ENCODE data around the gene SLC25A12.
A peak's percentile ranks its signal among the peaks of the same experiment; 100 is the strongest.

Gene SLC25A12

DNA sequence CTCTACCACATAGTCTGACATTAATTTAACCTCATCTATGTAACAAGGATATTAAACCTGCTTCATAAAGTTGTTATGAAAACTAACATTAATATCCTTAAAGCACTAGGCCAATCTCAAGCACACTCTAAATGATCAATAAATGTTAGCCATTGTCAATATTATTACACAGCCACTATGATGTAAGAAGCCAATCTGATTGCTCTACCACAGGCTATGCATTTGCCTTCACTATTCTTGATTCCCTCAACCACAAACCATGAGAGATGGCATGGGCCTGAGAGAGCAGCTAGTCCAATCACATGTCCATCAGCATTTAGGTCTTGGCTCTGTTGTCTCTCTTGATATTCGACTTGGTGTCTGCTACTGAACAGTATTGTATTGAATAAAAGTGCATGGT lies 4.2 kb downstream of the SLC25A12 start:
- no peak overlapping the region for H3K27ac ChIP-seq
- H3K4me1 ChIP-seq, result peaks cover 13% of the 10 kb centered on the region
- no peaks in the 10 kb centered on the region for H4K20me1 ChIP-seq
- H3K4me3 ChIP-seq, result no peak overlapping the region
- TF ChIP-seq Cebpa-rat (IDR thresholded peaks at IDR 0.05), result no peak
- H3K9me3 ChIP-seq, result no peaks in the 10 kb centered on the region
- peaks cover 5% of the 10 kb centered on the region for H3K36me3 ChIP-seq
- H3K9ac ChIP-seq, result no peak overlapping the region
- no peaks in the 10 kb centered on the region for H3K27me3 ChIP-seq
- H3K4me2 ChIP-seq, result no peak overlapping the region

DNA sequence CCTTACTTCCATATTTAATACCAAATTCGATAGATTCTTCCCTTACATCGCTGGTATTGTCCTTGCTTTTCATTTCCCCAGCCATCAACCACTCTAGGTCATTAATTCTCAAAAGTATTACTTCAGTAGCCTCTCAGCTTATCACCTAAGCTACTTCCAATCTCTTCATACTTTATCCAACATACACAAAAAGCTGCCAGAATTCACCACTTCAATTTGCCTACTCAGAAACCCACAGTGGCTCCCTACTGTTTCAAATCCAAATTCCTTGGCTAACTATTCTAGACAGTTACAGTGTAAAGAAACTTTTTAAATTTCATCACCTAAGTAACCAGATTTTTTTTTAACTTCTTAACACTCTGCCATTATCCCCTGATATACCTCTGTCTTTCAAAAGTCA lies 4.7 kb downstream of the SLC25A12 start:
- no peaks in the 10 kb centered on the region for H4K20me1 ChIP-seq
- H3K27ac ChIP-seq, result no peak overlapping the region
- H3K4me1 ChIP-seq, result peaks cover 9% of the 10 kb centered on the region
- H3K4me2 ChIP-seq, result no peak overlapping the region
- no peak for TF ChIP-seq Cebpa-rat (IDR thresholded peaks at IDR 0.05)
- no peaks in the 10 kb centered on the region for H3K9me3 ChIP-seq
- no peaks in the 10 kb centered on the region for H3K27me3 ChIP-seq
- peaks cover 5% of the 10 kb centered on the region for H3K36me3 ChIP-seq
- H3K9ac ChIP-seq, result no peak overlapping the region
- no peak overlapping the region for H3K4me3 ChIP-seq

DNA sequence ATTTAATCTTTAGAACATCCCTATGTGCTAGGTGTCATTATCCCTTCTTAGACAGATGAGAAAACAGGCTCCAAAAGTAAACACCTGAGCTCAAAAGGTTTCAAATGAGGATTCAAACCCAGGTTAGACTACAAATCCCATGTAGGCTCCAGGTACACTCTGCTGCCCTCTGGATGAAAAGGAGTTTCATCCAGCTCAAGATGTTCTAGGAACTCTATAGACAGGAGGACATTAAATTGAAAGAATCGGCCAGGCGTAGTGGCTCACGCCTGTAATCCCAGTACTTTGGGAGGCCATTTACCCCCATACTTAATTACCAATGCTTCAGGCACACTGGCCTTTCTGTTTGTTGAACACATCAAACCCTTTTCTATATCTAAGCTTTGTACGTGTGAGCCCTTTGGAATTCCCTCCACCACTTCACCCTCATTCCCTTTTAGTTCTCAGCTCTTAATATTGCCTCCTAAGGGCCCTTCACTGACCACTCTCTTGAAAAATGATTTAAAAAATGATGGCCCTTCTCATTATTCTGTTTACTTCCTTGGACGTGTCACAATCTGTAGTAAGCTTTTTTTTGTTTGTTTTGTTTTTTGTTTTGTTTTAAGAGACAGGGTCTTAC lies 10.7 kb downstream of the SLC25A12 start:
- H3K9ac ChIP-seq, result no peak overlapping the region
- H3K4me3 ChIP-seq, result no peak overlapping the region
- H3K4me2 ChIP-seq, result no peak overlapping the region
- no peak overlapping the region for H3K27ac ChIP-seq
- no peaks in the 10 kb centered on the region for H3K9me3 ChIP-seq
- no peak for TF ChIP-seq Cebpa-rat (IDR thresholded peaks at IDR 0.05)
- peaks cover 18% of the 10 kb centered on the region; the same call in 1 of the 2 replicates for H3K36me3 ChIP-seq
- no peaks in the 10 kb centered on the region for H3K4me1 ChIP-seq
- no peaks in the 10 kb centered on the region for H4K20me1 ChIP-seq
- no peaks in the 10 kb centered on the region for H3K27me3 ChIP-seq

DNA sequence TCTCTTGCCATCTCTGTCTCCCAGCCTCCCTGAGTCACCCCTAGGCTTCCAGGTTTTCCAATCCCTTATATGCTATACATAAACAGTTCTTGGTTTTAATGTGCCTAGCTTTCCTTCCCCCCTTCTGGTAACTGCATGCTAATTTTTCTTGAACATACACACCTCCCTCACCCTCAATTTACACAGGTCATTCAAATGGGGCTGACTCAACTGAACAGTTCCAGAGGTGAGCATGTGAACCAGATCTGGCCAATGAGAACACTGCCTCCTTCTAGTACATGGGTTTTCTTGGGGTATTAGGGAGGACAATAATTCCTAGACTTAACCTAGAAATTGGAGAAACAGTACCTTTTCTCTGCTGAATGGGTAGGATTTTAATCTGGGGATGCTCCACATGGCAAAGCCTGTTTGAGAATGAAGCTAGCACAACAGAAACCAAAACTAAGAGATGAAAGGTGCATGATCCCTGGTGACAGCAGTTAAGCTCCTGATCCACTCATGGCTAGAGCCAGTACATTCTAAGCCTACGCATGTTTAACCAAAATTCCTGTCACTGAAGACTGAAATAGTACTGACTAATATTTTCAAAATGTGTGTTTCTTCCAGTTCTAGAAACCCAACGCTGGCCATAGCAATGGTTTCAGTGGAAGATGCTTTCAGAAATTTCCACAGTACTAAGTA lies 11.8 kb downstream of the SLC25A12 start:
- Histone ChIP-seq H3K27ac (no peak overlapping the region), H4K20me1 (no peaks in the 10 kb centered on the region), H3K9ac (no peak overlapping the region), H3K9me3 (no peaks in the 10 kb centered on the region), H3K4me3 (no peak overlapping the region), H3K4me2 (no peak overlapping the region), H3K36me3 (peaks cover 19% of the 10 kb centered on the region; the same call in 1 of the 2 replicates), H3K4me1 (no peaks in the 10 kb centered on the region), H3K27me3 (no peaks in the 10 kb centered on the region)
- TF ChIP-seq Cebpa-rat (IDR thresholded peaks at IDR 0.05), result no peak

DNA sequence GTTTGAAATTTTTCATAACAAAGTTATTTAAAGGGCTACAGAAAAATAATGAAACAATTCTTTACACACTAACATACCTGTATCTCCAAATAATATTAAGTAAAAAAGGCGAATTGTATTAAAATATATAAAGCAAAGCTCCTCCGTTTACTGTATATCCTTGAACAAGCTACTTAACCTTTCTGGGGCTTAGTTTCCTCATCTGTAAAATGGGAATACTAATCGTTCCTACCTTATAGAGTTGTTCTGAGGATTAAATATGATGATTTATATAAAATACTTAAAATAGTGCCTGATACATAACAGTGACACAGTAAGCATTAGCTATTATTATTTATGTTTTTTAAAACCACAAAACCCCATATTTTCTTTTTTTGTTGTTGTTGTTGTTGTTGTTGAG lies 13.3 kb downstream of the SLC25A12 start:
- Histone ChIP-seq H3K4me1 (no peaks in the 10 kb centered on the region), H3K4me2 (no peak overlapping the region), H3K4me3 (no peak overlapping the region), H3K9ac (no peak overlapping the region), H3K27ac (no peak overlapping the region), H4K20me1 (no peaks in the 10 kb centered on the region), H3K9me3 (no peaks in the 10 kb centered on the region), H3K27me3 (no peaks in the 10 kb centered on the region), H3K36me3 (peaks cover 21% of the 10 kb centered on the region; the same call in 1 of the 2 replicates)
- no peak for TF ChIP-seq Cebpa-rat (IDR thresholded peaks at IDR 0.05)

DNA sequence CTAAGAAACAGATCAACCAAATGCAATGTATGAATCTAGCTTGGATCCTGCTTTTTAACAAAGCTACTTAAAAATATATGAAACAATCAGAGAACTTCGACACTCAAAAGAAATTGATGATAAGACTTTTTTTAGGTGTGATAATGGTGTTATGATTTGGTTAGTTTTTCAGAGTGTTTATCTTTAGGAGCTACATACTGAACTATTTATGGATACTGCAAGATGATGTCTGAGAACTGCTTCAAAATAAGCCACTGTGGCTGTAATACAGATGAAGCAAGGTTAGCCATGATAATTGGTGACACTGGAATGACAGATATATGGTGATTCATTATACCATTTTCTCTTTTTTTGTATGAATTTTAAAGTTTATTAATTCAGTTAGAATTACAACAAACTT lies 14.2 kb downstream of the SLC25A12 start:
- Histone ChIP-seq H3K4me1 (no peaks in the 10 kb centered on the region), H3K4me2 (no peak overlapping the region), H3K27ac (no peak overlapping the region)

DNA sequence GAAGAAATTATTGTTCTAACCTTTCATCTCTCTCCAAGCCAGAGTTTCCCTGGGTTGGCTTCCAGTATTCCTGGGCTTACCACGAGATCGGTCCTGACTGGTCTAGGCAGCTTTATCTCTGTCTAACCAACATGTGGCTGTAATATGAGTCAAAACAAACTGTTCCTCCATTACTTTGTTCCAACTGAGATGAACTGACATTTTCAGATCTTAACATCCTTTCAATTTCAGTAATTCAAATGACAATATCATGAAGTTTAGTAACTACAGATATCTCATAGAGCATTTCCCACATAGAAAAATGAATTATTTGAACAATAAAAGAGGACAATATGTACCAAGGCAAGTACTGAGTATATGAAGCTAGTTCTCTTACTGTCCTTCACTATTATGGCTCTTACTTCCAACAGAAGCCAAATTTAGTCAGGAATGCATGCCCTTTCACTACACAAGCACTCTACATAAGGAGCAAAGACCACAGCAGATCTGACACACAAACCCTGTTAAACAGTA lies 15.5 kb downstream of the SLC25A12 start:
- no peak for TF ChIP-seq Cebpa-rat (IDR thresholded peaks at IDR 0.05)
- H3K9ac ChIP-seq, result no peak overlapping the region
- H3K36me3 ChIP-seq, result peaks cover 43% of the 10 kb centered on the region
- no peaks in the 10 kb centered on the region for H3K4me1 ChIP-seq
- H4K20me1 ChIP-seq, result no peaks in the 10 kb centered on the region
- H3K4me2 ChIP-seq, result no peak overlapping the region
- H3K27me3 ChIP-seq, result no peaks in the 10 kb centered on the region
- peaks cover 14% of the 10 kb centered on the region for H3K9me3 ChIP-seq
- H3K4me3 ChIP-seq, result no peak overlapping the region
- no peak overlapping the region for H3K27ac ChIP-seq

More for the DNA sequence above, 14.2 kb downstream of the SLC25A12 start:
- Histone ChIP-seq H4K20me1 (no peaks in the 10 kb centered on the region), H3K4me3 (no peak overlapping the region), H3K9me3 (peaks cover 9% of the 10 kb centered on the region), H3K9ac (no peak overlapping the region), H3K27me3 (no peaks in the 10 kb centered on the region), H3K36me3 (peaks cover 29% of the 10 kb centered on the region)
- no peak for TF ChIP-seq Cebpa-rat (IDR thresholded peaks at IDR 0.05)

DNA sequence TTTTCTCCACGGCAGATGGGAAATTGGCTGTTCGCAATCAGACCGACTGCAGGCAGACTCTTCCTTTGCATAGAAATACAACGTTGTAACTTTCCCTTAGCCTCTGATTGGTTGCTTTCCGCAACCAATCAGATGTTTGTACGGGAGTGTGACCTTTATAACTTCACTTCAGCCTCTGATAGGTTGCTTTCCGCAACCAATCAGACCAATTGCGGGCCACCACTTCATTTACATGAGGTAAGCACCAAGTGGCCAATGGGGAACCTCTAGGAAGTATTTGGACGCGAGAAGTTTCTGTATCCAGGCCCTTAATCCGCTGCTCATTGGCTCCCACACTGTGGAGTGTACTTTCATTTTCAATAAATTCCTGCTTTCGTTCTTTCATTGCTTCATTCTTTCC lies 19.1 kb downstream of the SLC25A12 start:
- peaks cover 42% of the 10 kb centered on the region for H3K36me3 ChIP-seq
- TF ChIP-seq Cebpa-rat (IDR thresholded peaks at IDR 0.05), result no peak

DNA sequence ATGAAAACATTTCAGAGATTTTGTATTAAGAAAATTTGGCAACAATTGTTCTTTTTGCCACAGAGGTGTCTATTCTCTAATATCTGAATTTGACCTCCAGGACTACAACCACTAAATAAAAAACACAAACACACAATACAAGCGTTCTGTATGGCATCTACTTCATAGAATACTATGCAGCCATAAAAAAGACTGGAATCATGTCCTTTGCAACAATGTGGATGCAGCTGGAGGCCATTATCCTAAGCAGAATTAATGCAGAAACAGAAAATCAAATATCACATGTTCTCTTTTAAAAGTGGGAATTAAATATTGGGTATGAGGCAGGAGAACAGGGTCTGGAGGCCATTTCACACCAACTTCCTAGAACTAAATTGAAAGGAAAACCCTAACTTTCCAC lies 19.5 kb downstream of the SLC25A12 start:
- H3K9ac ChIP-seq, result no peak overlapping the region
- peaks cover 17% of the 10 kb centered on the region for H3K9me3 ChIP-seq
- H3K4me1 ChIP-seq, result no peaks in the 10 kb centered on the region
- no peaks in the 10 kb centered on the region for H3K27me3 ChIP-seq
- H3K36me3 ChIP-seq, result peaks cover 42% of the 10 kb centered on the region
- no peak overlapping the region for H3K4me3 ChIP-seq
- no peak overlapping the region for H3K4me2 ChIP-seq
- H4K20me1 ChIP-seq, result no peaks in the 10 kb centered on the region
- TF ChIP-seq Cebpa-rat (IDR thresholded peaks at IDR 0.05), result no peak
- no peak overlapping the region for H3K27ac ChIP-seq

More for the DNA sequence above, 19.1 kb downstream of the SLC25A12 start:
- H3K27me3 ChIP-seq, result no peaks in the 10 kb centered on the region
- no peak overlapping the region for H3K4me2 ChIP-seq
- H4K20me1 ChIP-seq, result no peaks in the 10 kb centered on the region
- H3K27ac ChIP-seq, result no peak overlapping the region
- H3K4me1 ChIP-seq, result no peaks in the 10 kb centered on the region
- no peak overlapping the region for H3K9ac ChIP-seq
- H3K9me3 ChIP-seq, result peaks cover 17% of the 10 kb centered on the region
- peak overlapping the region; percentile 16; the same call in 1 of the 2 replicates for H3K4me3 ChIP-seq

DNA sequence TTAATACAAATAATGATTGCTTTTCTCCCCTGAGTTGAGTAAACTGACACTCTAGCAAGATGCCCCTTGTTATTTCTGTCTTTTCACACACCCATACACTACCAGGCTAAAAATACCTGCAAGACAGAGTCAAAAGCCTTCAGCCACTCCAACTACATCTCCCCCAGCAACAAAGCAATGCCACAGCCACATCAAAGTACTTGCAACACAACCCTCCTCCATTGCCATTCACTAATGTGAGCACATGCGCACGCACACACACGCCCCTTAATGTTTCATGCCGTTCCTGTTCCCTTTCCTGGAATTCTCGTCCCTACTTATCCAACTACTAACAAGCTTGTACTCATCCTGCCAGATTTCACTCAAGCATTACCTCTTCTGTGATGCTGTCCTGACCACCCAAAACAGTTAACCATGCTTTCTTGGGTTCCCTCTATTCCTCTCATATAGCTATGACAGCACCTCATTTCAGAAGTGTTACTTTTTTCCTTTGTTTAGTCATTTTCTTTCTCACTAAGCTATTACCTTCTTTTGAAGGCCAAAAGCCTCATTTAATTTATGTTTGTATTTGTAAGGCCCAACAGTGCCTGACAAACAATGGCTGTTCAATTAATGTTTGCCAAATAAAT lies 29.6 kb downstream of the SLC25A12 start:
- no peak overlapping the region for H3K27ac ChIP-seq
- no peaks in the 10 kb centered on the region for H3K27me3 ChIP-seq
- no peak overlapping the region for H3K4me3 ChIP-seq
- no peaks in the 10 kb centered on the region for H3K4me1 ChIP-seq
- peaks cover 20% of the 10 kb centered on the region for H3K36me3 ChIP-seq
- no peak for TF ChIP-seq Cebpa-rat (IDR thresholded peaks at IDR 0.05)
- no peak overlapping the region for H3K9ac ChIP-seq
- peaks cover 21% of the 10 kb centered on the region for H3K9me3 ChIP-seq
- no peaks in the 10 kb centered on the region for H4K20me1 ChIP-seq
- H3K4me2 ChIP-seq, result no peak overlapping the region
